AG20443 (cell line): Measurements from ENCODE around the gene CHST11.

Source experiments
- DNase-seq: peaks from one replicate; pipeline ENCODE4 v3.0.0; 2012; ENCODE audit warnings: low spot score, mixed read lengths

CHST11 gene

GRCh38 chr12:104631867-104632266, 175.1 kb downstream of the CHST11 start:
- no peak for DNase-seq

GRCh38 chr12:104632724-104633201, 176.0 kb downstream of the CHST11 start:
- peak; percentile 72 for DNase-seq

GRCh38 chr12:104634044-104634443, 177.3 kb downstream of the CHST11 start:
- DNase-seq: no peak

- no peak for DNase-seq
These were observed 178.1 kb downstream of the CHST11 start for GRCh38 chr12:104634852-104635251.

GRCh38 chr12:104635607-104636343, 179.0 kb downstream of the CHST11 start:
- DNase-seq: no peak

GRCh38 chr12:104636496-104636895, 179.7 kb downstream of the CHST11 start:
- no peak for DNase-seq

- DNase-seq: no peak
These were observed 180.9 kb downstream of the CHST11 start for GRCh38 chr12:104637604-104638003.

GRCh38 chr12:104638218-104638850, 181.6 kb downstream of the CHST11 start:
- no peak for DNase-seq

- DNase-seq: no peak
These were observed 182.1 kb downstream of the CHST11 start for GRCh38 chr12:104638851-104639240.

- no peak for DNase-seq
These were observed 184.2 kb downstream of the CHST11 start for GRCh38 chr12:104640956-104641355.

GRCh38 chr12:104641862-104642261, 185.1 kb downstream of the CHST11 start:
- no peak for DNase-seq

- DNase-seq: no peak
These were observed 186.5 kb downstream of the CHST11 start for GRCh38 chr12:104643093-104643818.

GRCh38 chr12:104643819-104644669, 187.3 kb downstream of the CHST11 start:
- no peak for DNase-seq

- DNase-seq: no peak
These were observed 192.0 kb downstream of the CHST11 start for GRCh38 chr12:104648756-104649155.

GRCh38 chr12:104649217-104649824, 192.6 kb downstream of the CHST11 start:
- DNase-seq: no peak

- DNase-seq: no peak
These were observed 193.2 kb downstream of the CHST11 start for GRCh38 chr12:104649921-104650320.

GRCh38 chr12:104650541-104650940, 193.8 kb downstream of the CHST11 start:
- no peak for DNase-seq

GRCh38 chr12:104651811-104652210, 195.1 kb downstream of the CHST11 start:
- DNase-seq: no peak

GRCh38 chr12:104652358-104652757, 195.6 kb downstream of the CHST11 start:
- DNase-seq: no peak

GRCh38 chr12:104652910-104653309, 196.2 kb downstream of the CHST11 start:
- DNase-seq: no peak
